GM19043 (cell line): ENCODE data around the gene RNF186.

Experiments
- ATAC-seq: cut with Tn5 transposase; IDR thresholded peaks from one replicate; pipeline ENCODE4 v1.9.1; 2021; ENCODE audit warnings: low read depth; ENCODE audit not compliant: unreplicated experiment

The RNF186 gene

GRCh38 chr1:19768353-19769210 is 46.5 kb downstream of the RNF186 start:
- ATAC-seq, result no peak

GRCh38 chr1:19765623-19766022 is 49.5 kb downstream of the RNF186 start:
- ATAC-seq, result no peak

GRCh38 chr1:19764848-19765247 is 50.2 kb downstream of the RNF186 start:
- ATAC-seq, result no peak
